Activated gamma-delta T cell treated with anti-CD3 and anti-CD28 coated beads, Interleukin-2, amount 50 U/mL, for 16 hours (primary cell): ENCODE measurements around the gene MACC1.

ENCODE experiments used
- DNase-seq: peaks from one replicate; pipeline ENCODE4 v3.0.0-alpha.2; 2020; ENCODE audit warnings: low read depth

Gene MACC1, protein sequence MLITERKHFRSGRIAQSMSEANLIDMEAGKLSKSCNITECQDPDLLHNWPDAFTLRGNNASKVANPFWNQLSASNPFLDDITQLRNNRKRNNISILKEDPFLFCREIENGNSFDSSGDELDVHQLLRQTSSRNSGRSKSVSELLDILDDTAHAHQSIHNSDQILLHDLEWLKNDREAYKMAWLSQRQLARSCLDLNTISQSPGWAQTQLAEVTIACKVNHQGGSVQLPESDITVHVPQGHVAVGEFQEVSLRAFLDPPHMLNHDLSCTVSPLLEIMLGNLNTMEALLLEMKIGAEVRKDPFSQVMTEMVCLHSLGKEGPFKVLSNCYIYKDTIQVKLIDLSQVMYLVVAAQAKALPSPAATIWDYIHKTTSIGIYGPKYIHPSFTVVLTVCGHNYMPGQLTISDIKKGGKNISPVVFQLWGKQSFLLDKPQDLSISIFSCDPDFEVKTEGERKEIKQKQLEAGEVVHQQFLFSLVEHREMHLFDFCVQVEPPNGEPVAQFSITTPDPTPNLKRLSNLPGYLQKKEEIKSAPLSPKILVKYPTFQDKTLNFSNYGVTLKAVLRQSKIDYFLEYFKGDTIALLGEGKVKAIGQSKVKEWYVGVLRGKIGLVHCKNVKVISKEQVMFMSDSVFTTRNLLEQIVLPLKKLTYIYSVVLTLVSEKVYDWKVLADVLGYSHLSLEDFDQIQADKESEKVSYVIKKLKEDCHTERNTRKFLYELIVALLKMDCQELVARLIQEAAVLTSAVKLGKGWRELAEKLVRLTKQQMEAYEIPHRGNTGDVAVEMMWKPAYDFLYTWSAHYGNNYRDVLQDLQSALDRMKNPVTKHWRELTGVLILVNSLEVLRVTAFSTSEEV

DNA sequence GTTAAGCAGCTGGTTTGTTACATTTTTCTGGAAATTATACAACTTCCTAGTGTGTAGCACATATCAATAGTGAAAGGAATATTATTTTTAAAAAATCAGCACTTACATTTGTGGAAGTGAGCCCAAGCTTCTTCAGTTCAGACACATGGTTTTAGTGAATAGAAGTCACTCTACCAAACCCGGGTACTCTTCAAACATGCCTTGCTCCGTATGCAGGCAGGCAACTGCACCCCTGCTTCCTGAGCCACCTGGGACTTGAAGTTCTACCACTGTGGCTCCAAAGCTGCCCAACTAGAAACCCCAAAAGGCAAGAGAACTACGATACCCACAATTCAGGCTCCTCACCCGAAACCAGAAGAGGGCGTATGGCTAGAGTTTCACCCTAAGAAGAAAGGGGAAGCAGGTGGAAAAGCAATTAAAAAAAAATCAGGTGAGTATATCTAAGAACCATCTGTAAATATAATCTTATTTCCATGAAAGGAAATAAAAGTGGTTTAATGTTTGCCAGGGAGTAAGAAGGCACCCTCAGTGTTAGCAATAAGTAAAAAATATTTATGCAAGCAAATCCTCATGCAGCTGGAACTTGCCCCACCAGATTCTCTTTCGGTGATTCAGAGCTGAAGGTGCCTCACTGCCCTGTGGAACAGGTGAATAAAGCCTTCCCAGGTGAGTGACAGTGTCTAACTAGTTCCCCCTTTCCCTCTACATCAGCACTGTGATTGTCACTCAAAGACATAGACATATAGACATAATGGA lies at the start of gene MACC1:
Gene MACC1, minus strand, starts transcription at position 192 of the 756 bp plus-strand sequence. CDS start 55,522 bp downstream, outside the sequence.
- DNase-seq = no peak

DNA sequence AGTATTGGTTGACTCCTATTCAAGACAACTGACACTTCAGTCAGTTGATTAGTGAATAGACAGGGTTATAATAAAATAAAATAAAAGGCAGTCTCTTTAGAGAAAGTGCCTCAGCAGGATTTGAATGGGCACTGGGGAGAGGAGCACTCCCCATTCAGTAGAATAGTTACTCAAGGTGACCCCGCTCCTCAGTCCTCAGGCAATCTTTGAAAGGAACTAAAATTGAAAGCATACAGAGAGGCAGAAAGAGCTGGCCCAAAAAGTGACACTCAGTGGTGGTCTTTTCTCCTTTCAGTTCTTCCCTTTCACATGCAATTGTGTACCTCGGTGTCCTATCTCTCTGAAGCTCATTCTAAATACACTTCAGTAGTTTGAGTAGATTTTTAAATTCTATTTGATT lies 47.4 kb upstream of the MACC1 start:
- no peak for DNase-seq

DNA sequence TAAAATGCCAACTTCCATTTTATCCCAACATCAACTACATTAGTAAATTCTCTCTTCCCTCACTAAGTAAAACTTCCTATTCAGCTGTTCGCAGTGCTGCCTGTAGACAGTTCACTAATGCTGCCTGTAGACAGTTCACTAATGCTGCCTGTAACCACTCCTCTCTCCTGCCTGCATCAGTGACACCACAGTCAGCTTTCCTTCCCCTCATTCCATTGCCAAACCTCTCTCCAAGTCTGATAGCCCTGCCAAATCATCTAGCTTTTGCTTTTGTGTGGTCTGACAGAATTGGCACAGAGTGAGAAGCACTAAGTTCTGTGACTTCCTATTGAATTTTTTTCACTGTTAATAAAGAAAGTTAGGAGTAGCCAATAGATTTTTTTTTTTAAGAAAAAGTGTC lies 43.0 kb upstream of the MACC1 start:
- no peak for DNase-seq

DNA sequence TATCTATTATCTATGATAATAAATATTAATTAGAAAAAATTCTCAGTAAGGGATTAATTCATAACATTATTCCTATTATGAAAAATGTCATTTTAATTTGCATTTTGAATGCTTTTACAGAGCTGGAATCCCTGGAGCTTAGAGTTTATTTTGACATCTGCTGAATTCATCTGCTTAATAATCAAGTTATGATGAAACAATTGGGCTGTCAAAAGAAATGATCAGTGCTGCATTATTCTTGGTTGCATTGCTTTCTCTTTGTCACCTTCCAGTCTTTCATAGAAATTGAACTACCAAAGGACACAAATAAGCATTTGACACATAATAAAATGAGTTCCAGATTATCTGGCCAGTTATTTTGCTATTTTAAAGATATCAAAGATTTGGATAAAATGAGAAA lies 40.0 kb upstream of the MACC1 start:
- DNase-seq = no peak

- DNase-seq = no peak
These were observed 32.7 kb upstream of the MACC1 start for GRCh38 chr7:20249920-20250319.

GRCh38 chr7:20249376-20249775 lies 32.2 kb upstream of the MACC1 start:
- DNase-seq = no peak

- no peak for DNase-seq
These were observed 29.1 kb upstream of the MACC1 start for GRCh38 chr7:20246236-20246635.

GRCh38 chr7:20244334-20245120 lies 27.3 kb upstream of the MACC1 start:
- DNase-seq = no peak

GRCh38 chr7:20241911-20242261 lies 24.7 kb upstream of the MACC1 start:
- DNase-seq = no peak

DNA sequence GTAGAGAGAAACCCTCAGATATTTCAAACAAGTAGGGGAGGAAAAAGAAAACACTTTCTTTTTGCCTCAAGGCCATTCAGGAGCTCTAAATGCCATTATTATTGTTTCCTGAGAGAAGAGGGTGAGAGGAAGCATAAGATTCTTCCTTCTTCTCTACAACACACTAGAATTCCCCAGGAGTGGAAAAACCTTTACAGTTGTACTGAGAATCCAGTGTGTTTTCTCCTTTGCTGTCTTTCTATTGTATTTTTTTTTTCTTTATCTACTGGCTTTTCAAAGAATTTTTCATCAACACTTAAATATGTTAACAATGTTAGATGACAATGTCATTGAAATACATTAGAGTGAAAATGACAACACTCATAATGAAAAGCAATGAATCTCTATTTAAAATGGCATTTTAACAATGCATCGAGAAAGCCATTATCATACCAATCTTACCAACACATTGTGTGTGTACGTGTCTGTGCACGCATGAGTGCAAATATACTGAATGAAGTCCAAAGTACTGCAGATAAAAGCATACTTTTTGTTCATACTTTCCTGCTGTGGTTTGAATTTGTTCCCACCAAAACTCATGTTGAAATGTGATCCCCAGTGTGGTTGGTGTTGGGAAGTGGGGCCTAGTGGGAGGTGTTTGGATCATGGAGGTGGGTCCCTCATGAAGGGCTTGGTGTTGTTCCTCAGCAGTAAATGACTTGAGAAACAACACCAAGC lies 24.2 kb upstream of the MACC1 start:
- DNase-seq = no peak

DNA sequence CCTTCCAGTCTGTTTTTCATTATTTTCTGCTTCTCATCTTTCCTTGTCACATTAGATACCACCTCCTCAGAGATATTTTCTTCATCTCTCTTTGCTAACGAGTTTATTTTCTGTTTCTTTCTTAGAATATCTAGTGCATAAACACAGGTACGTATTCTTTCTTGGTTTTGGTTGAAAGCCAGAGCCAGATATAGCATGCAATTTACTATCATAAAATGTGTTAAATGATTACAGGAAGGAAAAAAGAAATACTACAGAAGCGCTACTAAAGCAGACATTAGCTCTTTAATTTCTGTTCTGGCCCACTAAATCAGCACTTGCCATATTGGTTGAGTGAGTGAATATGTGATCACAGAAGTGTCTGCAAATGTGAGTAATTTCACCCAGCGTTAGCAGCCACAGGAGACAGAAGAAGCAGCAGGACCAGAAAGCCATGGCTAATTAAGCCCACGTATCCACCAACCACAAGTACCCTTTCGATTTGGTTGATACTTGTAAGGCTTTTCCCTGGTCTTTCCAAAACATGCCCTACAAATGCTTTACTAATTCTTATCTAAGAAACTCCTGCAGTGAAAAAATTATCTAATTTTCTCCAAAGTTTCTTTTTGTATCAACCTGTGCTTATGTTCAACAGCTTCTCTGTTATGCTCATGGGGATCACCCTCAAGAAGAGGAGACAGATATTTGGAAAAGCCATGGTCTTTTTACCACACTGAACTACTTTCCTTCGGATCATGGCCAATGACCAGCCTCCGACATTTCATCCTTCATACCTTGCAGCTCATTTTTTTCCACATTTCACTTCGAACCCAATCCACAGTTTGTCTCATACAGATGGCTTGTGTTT lies 23.1 kb upstream of the MACC1 start:
- no peak for DNase-seq

DNA sequence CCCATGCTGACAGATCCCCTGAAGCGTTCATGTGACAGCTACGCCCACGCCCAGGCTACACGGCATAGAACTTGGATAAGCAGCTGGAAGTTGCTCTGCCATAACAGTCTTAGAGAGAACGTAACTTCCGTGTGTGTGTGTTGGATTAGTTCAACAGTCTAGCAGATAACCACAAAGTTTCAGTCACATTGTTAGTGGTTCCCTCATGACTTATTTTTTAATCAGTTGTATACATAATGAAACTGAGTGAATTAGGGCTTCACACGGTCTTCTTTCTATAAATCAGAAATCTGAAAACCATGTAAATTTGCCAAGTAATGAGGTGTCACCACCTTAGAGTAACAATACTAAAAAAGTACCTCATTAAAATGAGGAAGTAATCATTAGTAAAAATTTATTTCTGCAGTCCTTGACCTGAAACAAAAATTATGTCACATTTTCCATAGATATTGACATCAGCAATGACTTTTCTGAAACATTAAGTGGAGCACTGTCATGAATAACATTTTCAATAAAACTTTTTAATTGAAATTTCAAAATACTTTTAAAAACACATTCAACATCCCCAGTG lies 21.7 kb upstream of the MACC1 start:
- no peak for DNase-seq

GRCh38 chr7:20238194-20238753 lies 21.1 kb upstream of the MACC1 start:
- DNase-seq = no peak

- no peak for DNase-seq
These were observed 20.4 kb upstream of the MACC1 start for GRCh38 chr7:20237464-20238193.

DNA sequence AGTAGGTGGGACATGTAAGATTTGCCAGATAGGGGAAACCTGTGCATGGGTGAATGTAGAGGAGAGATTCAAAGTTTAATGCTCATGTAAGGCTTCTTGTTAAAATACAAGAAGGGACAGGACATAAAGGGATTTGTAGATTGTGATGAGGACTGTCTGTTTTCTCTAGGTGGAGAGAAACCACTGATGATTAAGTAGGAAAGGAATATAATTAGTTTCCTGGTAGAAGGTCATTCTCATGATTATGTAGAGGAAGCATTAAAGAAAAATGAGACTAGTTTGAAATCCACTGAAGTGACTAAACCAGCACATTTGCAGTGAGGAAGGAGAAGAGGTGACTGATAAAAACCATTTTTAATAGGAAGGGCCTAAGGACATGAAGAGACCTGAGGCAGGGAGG lies 19.6 kb upstream of the MACC1 start:
- DNase-seq = no peak

DNA sequence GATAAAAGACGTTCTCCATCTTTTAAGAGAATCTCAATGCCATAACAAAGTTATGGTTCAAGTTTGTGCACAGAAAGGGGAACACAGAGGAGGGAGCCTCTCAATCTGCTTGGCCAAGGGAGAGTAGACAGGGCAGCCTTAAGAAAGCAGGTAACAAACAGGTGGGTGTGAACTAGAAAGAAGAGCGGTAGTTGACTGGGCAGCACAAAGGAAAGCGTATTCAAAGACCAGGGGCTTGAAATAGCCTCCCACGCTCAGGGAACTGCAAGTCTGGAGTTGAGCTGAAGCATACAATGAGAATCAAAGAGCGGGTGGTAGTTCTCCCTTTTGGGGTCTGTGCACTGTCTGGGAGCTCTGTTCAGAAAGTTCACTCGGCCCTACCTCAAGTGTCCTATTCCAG lies 18.9 kb upstream of the MACC1 start:
- no peak for DNase-seq

DNA sequence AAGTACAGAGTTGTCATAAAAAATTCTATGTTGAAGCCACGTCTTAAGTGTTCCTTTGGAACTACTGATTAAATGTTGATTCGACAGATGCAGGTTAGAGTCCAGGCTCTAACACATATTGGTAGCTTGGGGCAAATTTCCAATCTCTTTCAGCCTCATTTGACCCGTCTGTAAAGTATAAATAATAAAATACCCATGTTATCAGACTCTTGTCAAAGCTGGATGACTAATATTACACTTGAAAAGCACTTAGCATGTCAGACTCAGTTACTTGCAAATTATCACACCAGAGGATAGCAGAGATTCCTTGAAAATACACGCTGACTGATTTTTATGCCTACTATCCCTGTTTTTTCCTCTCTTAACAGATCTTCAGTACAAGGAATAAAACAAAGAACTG lies 18.1 kb upstream of the MACC1 start:
- DNase-seq = no peak

DNA sequence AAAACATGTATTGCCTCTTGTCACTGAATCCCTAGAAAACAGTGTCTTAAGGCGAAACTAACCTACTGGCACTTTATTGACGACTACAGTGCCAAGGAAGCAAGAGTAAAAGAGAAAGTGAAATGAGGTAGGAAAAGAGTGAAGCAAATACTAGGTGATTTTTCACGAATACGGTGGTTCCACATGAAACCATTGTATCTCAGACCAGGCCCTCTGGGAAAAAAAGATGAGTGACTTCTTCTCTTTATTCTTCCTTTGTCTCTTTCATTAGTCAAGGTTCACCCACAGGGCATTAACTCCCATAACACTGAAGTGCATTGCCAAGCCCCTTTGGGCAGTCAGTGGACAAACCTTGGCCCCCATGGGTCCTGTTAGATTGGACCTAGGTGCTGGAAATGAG lies 16.2 kb upstream of the MACC1 start:
- no peak for DNase-seq

- DNase-seq = no peak
These were observed 15.7 kb upstream of the MACC1 start for GRCh38 chr7:20232848-20233247.
